Transverse colon (tissue), 4 donors: ENCODE results near the gene ERCC8.

Experiments used
- CTCF ChIP-seq, 5 experiments: fragments of 200-600 bp in 3 of 5; fragments of 450-650 bp in 2 of 5; sonication (generic) in 3 of 5; IDR thresholded peaks; 1 replicate in 2 of 5; 2 replicates in 3 of 5; pipeline ENCODE4 v1.5.1; 2016 to 2017; ENCODE audit warnings: antibody characterized with exemption in 5 of 5, inconsistent platforms in 3 of 5, mild to moderate bottlenecking in 2 of 5, moderate library complexity in 1 of 5
- EP300 ChIP-seq: sonication (generic); formaldehyde crosslinking; IDR thresholded peaks from one replicate; pipeline ENCODE4 v1.6.1; 2017; ENCODE audit warnings: antibody characterized with exemption, low read depth
- POLR2A ChIP-seq: fragments of 450-650 bp; IDR thresholded peaks from one replicate; pipeline ENCODE4 v1.6.1; 2016; ENCODE audit warnings: antibody characterized with exemption, mild to moderate bottlenecking, moderate library complexity
- POLR2AphosphoS5 ChIP-seq, 3 donors: sonication (generic); formaldehyde crosslinking; IDR thresholded peaks; one replicate each; pipeline ENCODE4 v1.6.1; 2016; ENCODE audit warnings: antibody characterized with exemption in 3 of 3

GRCh38 chr5:60883229-60883628 lies 61.6 kb downstream of the ERCC8 start:
- TF ChIP-seq CTCF (IDR thresholded peaks at IDR 0.05), result peak in 4 of 5 experiments; percentile 28 to 42 (median 34)
- no peak for TF ChIP-seq POLR2AphosphoS5 (IDR thresholded peaks at IDR 0.05)
- TF ChIP-seq POLR2A, result no peak
- TF ChIP-seq EP300, result no peak
